ENCODE data around the gene PROX1. TPM values are rescaled to one million over a fixed set of nuclear protein-coding genes. Genes with fewer than 3 reads are reported as not detected.

Gene PROX1
- total RNA-seq, 1 donor from 2014 or later: 5.0 TPM

DNA sequence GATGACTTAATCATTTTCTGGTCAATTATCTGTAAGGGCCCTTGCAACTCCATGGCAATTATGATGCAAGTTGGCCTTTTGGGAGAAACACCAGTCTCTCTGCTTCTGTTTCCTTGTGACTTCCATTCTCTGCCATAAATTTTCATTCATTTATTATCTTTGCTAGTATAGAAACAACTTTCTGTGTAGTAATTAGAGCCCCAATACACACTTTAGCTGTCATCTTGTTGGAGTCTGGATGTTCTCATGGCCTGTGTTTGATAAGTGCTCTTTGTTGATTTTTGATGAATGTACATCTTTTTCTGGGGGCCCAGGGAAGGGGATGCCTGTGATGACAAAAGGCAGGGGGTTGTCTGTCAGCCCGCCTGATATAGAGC lies 22.4 kb downstream of the PROX1 start:
- no peak overlapping the region for H3K9ac ChIP-seq
- H3K27ac ChIP-seq: no peak overlapping the region
- no peak overlapping the region for H3K4me2 ChIP-seq
- H3K4me3 ChIP-seq: no peak overlapping the region
- H3K9me3 Mint-ChIP-seq: no peaks in the 10 kb centered on the region
- no peak for DNase-seq (ENCODE audit: low spot score)
- H3K36me3 ChIP-seq: no peaks in the 10 kb centered on the region
- no peaks in the 10 kb centered on the region for H4K20me1 ChIP-seq (ENCODE audit: low read depth)
- TF ChIP-seq EZH2 (IDR thresholded peaks at IDR 0.05) (no peak), CTCF (IDR thresholded peaks at IDR 0.05) (no peak), EZH2phosphoT487 (IDR thresholded peaks at IDR 0.05) (no peak)
- H3K36me3 Mint-ChIP-seq: peaks cover 18% of the 10 kb centered on the region
- H3K9me3 ChIP-seq (ENCODE audit: low read depth): no peaks in the 10 kb centered on the region
- peaks cover 2% of the 10 kb centered on the region for H3K27me3 Mint-ChIP-seq (ENCODE audit: insufficient read depth, low read depth)
- H3K4me3 Mint-ChIP-seq: no peak overlapping the region
- H3K4me1 Mint-ChIP-seq: peaks cover 20% of the 10 kb centered on the region
- no peaks in the 10 kb centered on the region for H3K27me3 ChIP-seq
- no peak overlapping the region for H2AFZ ChIP-seq (replicated peaks)
- peaks cover 17% of the 10 kb centered on the region for H3K4me1 ChIP-seq
- peaks cover 12% of the 10 kb centered on the region for H3F3A ChIP-seq (ENCODE audit: low read depth)
- no peaks in the 10 kb centered on the region for H3K79me2 ChIP-seq (ENCODE audit: low read depth)
- H3K27ac Mint-ChIP-seq: no peak overlapping the region

- Histone ChIP-seq H3F3A (ENCODE audit: low read depth) (peaks cover 12% of the 10 kb centered on the region), H3K9me3 (ENCODE audit: low read depth) (no peaks in the 10 kb centered on the region), H3K79me2 (ENCODE audit: low read depth) (no peaks in the 10 kb centered on the region), H3K4me3 (no peak overlapping the region), H3K4me1 (peaks cover 17% of the 10 kb centered on the region), H4K20me1 (ENCODE audit: low read depth) (no peaks in the 10 kb centered on the region), H3K27me3 (no peaks in the 10 kb centered on the region), H3K27ac (no peak overlapping the region), H3K9ac (no peak overlapping the region), H2AFZ (replicated peaks) (no peak overlapping the region), H3K36me3 (no peaks in the 10 kb centered on the region), H3K4me2 (no peak overlapping the region)
- peaks cover 2% of the 10 kb centered on the region for H3K27me3 Mint-ChIP-seq (ENCODE audit: insufficient read depth, low read depth)
- DNase-seq (ENCODE audit: low spot score): no peak
- H3K27ac Mint-ChIP-seq: no peak overlapping the region
- peaks cover 19% of the 10 kb centered on the region for H3K36me3 Mint-ChIP-seq
- peaks cover 20% of the 10 kb centered on the region for H3K4me1 Mint-ChIP-seq
- H3K9me3 Mint-ChIP-seq: no peaks in the 10 kb centered on the region
- TF ChIP-seq EZH2phosphoT487 (IDR thresholded peaks at IDR 0.05) (no peak), EZH2 (IDR thresholded peaks at IDR 0.05) (no peak), CTCF (IDR thresholded peaks at IDR 0.05) (no peak)
- no peak overlapping the region for H3K4me3 Mint-ChIP-seq
These were observed 22.9 kb downstream of the PROX1 start for GRCh38 chr1:214010717-214011116.

- Histone ChIP-seq H3F3A (ENCODE audit: low read depth) (peaks cover 12% of the 10 kb centered on the region), H3K4me2 (no peak overlapping the region), H3K9me3 (ENCODE audit: low read depth) (no peaks in the 10 kb centered on the region), H3K36me3 (no peaks in the 10 kb centered on the region), H2AFZ (replicated peaks) (no peak overlapping the region), H3K79me2 (ENCODE audit: low read depth) (no peaks in the 10 kb centered on the region), H4K20me1 (ENCODE audit: low read depth) (no peaks in the 10 kb centered on the region), H3K27ac (no peak overlapping the region), H3K9ac (no peak overlapping the region), H3K4me1 (peaks cover 24% of the 10 kb centered on the region), H3K27me3 (no peaks in the 10 kb centered on the region), H3K4me3 (no peak overlapping the region)
- peaks cover 2% of the 10 kb centered on the region for H3K27me3 Mint-ChIP-seq (ENCODE audit: insufficient read depth, low read depth)
- H3K4me1 Mint-ChIP-seq: peaks cover 32% of the 10 kb centered on the region
- H3K4me3 Mint-ChIP-seq: no peak overlapping the region
- no peak for DNase-seq (ENCODE audit: low spot score)
- H3K36me3 Mint-ChIP-seq: peaks cover 19% of the 10 kb centered on the region
- TF ChIP-seq EZH2phosphoT487 (IDR thresholded peaks at IDR 0.05) (no peak), CTCF (IDR thresholded peaks at IDR 0.05) (no peak), EZH2 (IDR thresholded peaks at IDR 0.05) (no peak)
- H3K27ac Mint-ChIP-seq: no peak overlapping the region
- H3K9me3 Mint-ChIP-seq: no peaks in the 10 kb centered on the region
These were observed 24.6 kb downstream of the PROX1 start for GRCh38 chr1:214012418-214012817.

Data from neural progenitor cell (in vitro differentiated cells).